ENCODE data around the gene L3MBTL3.

DNA sequence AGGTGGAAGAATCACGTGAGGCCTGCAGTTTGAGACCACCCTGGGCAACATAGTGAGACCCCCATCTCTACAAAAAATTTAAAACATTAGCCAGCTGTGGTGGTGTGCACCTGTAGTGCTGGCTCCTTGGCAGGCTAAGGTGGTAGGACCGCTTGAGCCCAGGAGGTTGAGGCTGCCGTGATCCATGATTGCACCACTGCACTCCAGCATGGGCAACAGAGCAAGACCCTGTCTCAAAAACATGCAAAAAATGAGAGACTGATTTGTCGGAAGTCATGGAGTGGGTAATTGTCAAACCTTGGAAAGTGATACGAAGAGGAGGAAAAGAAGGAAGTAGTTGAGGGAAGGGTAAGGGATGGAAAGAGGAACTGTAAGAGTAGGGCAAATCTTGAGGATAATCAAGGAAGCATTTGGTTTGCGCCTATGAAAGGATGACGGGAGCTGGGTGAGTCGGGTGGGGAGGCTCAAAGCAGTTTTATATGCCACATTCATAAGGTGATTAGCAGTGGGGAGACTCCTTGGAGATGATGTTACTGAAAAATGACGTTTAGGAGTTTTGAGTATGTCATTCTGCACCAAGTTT is 14.5 kb downstream of the L3MBTL3 start:
- TF ChIP-seq, protein P1, sequence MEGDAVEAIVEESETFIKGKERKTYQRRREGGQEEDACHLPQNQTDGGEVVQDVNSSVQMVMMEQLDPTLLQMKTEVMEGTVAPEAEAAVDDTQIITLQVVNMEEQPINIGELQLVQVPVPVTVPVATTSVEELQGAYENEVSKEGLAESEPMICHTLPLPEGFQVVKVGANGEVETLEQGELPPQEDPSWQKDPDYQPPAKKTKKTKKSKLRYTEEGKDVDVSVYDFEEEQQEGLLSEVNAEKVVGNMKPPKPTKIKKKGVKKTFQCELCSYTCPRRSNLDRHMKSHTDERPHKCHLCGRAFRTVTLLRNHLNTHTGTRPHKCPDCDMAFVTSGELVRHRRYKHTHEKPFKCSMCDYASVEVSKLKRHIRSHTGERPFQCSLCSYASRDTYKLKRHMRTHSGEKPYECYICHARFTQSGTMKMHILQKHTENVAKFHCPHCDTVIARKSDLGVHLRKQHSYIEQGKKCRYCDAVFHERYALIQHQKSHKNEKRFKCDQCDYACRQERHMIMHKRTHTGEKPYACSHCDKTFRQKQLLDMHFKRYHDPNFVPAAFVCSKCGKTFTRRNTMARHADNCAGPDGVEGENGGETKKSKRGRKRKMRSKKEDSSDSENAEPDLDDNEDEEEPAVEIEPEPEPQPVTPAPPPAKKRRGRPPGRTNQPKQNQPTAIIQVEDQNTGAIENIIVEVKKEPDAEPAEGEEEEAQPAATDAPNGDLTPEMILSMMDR (IDR thresholded peaks at IDR 0.05): no peak
- no peak for TF ChIP-seq POLR2A (IDR thresholded peaks at IDR 0.05)
- TF ChIP-seq EP300 (IDR thresholded peaks at IDR 0.05): no peak
